BLaER1 (cell line): ENCODE data around the gene PDGFC.

Experiments used
- H3K27ac ChIP-seq: shearing (Covaris generic); formaldehyde crosslinking; 2 replicates; pipeline ENCODE4 v1.8.1; 2022
- H3K27me3 ChIP-seq: shearing (Covaris generic); formaldehyde crosslinking; 2 replicates; pipeline ENCODE4 v1.8.1; 2022
- H3K36me3 ChIP-seq: shearing (Covaris generic); formaldehyde crosslinking; 2 replicates; pipeline ENCODE4 v1.8.1; 2022
- H3K4me1 ChIP-seq: shearing (Covaris generic); formaldehyde crosslinking; 2 replicates; pipeline ENCODE4 v1.8.1; 2022
- H3K4me2 ChIP-seq: shearing (Covaris generic); formaldehyde crosslinking; 2 replicates; pipeline ENCODE4 v1.8.1; 2022
- H3K4me3 ChIP-seq: shearing (Covaris generic); formaldehyde crosslinking; 2 replicates; pipeline ENCODE4 v1.8.1; 2022
- H3K9ac ChIP-seq: shearing (Covaris generic); formaldehyde crosslinking; 2 replicates; pipeline ENCODE4 v1.8.1; 2022
- H3K9me3 ChIP-seq: shearing (Covaris generic); formaldehyde crosslinking; 2 replicates; pipeline ENCODE4 v1.8.1; 2022
- H4K20me1 ChIP-seq: shearing (Covaris generic); formaldehyde crosslinking; 2 replicates; pipeline ENCODE4 v1.8.1; 2022
- Cebpa-rat ChIP-seq: shearing (Covaris generic); IDR thresholded peaks from 2 replicates; pipeline ENCODE4 v1.8.1; 2022

The PDGFC gene

GRCh38 chr4:156962528-156962974, 9.0 kb downstream of the PDGFC start:
- Histone ChIP-seq H3K27me3 (no peaks in the 10 kb centered on the region), H3K4me3 (no peak overlapping the region), H3K4me1 (no peaks in the 10 kb centered on the region), H4K20me1 (no peaks in the 10 kb centered on the region), H3K9me3 (no peaks in the 10 kb centered on the region), H3K4me2 (no peak overlapping the region), H3K36me3 (no peaks in the 10 kb centered on the region), H3K27ac (no peak overlapping the region), H3K9ac (no peak overlapping the region)
- no peak for TF ChIP-seq Cebpa-rat

- H3K4me1 ChIP-seq: no peaks in the 10 kb centered on the region
- no peaks in the 10 kb centered on the region for H4K20me1 ChIP-seq
- no peak overlapping the region for H3K4me2 ChIP-seq
These were observed 9.6 kb downstream of the PDGFC start for GRCh38 chr4:156962058-156962358.

DNA sequence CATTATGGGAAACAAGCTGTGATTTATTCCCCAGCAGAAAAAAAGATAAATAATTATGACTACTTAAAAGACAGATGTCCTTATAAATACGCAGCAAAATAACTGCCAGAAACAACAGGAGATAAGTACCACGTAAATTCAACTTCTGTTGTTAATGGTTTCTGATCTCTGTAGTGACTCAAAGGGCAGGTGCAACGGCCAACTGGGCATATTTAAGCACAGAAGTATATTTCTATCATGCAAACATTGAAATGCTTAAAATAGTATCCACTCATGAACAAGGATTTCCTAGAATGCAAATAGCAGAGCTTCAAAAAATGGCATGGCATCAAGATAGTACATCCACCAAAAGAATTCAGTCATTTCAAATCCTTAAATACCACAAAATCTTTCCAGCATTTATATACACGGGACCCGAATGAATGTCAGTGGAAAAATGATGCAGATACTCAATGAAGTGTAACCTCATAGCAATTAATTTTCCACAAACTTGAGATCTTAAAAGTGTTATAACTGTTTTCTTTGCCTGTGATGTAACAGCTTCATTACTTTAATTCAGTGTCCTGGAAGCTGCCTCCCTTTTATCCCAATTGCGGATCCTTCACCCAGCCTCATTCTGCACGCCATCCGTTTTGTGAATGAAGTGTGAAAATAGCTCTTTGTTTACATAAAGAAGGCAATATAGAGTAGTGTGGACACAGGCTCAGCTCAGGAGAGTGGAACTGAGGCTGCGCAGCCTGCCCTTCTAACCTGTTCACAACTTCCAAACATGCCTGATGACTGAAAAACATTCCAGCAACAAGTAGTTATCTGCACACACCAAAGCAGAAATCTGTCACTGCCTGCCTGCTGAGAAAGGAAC, 10.2 kb downstream of the PDGFC start:
- H3K27me3 ChIP-seq: no peaks in the 10 kb centered on the region
- no peak for TF ChIP-seq Cebpa-rat
- no peak overlapping the region for H3K9ac ChIP-seq
- H3K4me3 ChIP-seq: no peak overlapping the region
- H3K4me2 ChIP-seq: no peak overlapping the region
- H3K4me1 ChIP-seq: no peaks in the 10 kb centered on the region
- H3K9me3 ChIP-seq: no peaks in the 10 kb centered on the region
- H4K20me1 ChIP-seq: no peaks in the 10 kb centered on the region
- no peaks in the 10 kb centered on the region for H3K36me3 ChIP-seq
- H3K27ac ChIP-seq: no peak overlapping the region

More at GRCh38 chr4:156962058-156962358, 9.6 kb downstream of the PDGFC start:
- H3K27ac ChIP-seq: no peak overlapping the region
- no peaks in the 10 kb centered on the region for H3K9me3 ChIP-seq
- H3K9ac ChIP-seq: no peak overlapping the region
- H3K4me3 ChIP-seq: no peak overlapping the region
- H3K36me3 ChIP-seq: no peaks in the 10 kb centered on the region
- TF ChIP-seq Cebpa-rat: no peak
- no peaks in the 10 kb centered on the region for H3K27me3 ChIP-seq

DNA sequence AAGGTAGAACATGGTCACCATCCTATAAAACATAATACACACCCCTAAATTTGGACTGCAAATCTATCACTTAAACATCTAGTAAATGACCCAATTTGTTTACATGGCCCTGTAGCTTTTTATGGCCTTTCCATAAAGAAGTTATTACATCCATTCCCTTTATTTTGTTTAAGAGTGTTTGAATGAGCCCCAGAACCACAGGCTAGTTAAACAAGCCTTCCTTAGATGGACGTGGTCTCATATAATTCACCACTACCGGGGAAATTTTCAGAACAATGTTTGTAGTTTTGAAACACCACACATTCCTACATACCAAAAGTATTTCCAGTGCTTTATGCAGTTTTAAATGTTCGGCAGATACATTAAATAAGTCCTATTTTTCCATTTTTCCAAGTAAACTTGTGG, 12.3 kb downstream of the PDGFC start:
- no peak overlapping the region for H3K9ac ChIP-seq
- H3K36me3 ChIP-seq: no peaks in the 10 kb centered on the region
- no peak for TF ChIP-seq Cebpa-rat
- no peaks in the 10 kb centered on the region for H3K4me1 ChIP-seq
- no peak overlapping the region for H3K27ac ChIP-seq
- H3K9me3 ChIP-seq: no peaks in the 10 kb centered on the region
- H3K4me2 ChIP-seq: no peak overlapping the region
- H3K27me3 ChIP-seq: no peaks in the 10 kb centered on the region
- no peaks in the 10 kb centered on the region for H4K20me1 ChIP-seq
- H3K4me3 ChIP-seq: no peak overlapping the region

DNA sequence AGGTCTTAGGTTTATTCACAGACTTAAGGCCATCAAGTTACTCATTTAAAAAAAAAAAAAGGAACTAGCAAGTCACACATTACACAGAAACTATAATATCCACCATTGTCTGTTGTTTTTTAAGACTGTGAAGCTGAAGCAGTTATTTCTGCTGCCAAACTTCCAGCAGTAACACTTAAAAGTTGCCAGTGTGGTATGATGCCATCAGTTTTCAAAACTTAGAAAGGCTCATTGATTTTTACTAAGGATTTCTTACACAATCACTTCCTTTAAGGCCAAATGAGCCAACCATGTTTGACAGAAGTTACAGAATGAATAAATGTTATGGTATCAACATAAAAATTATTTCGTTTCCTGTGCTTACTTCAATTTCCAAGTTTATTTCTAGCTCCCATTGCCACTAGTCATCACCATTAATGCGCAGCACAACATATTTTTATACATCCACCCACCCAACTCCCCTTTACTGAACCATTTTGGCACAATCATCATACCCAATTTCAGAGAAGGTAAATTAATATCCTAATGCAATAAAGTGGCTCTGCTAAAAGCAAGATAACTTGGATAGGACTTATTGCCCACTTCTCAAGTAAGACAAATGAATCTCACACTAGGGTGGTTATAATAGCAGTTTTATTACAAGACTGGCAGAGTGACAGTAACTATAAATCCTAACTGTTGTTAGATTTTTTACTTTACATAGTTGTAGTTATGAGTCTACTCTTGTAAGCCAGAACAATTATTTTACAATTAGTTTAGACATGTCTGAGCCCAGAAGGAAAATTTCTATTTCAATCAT, 13.1 kb downstream of the PDGFC start:
- Histone ChIP-seq H3K9ac (no peak overlapping the region), H3K27ac (no peak overlapping the region), H3K4me3 (no peak overlapping the region), H4K20me1 (no peaks in the 10 kb centered on the region), H3K9me3 (no peaks in the 10 kb centered on the region), H3K4me1 (no peaks in the 10 kb centered on the region), H3K36me3 (no peaks in the 10 kb centered on the region), H3K27me3 (no peaks in the 10 kb centered on the region), H3K4me2 (no peak overlapping the region)
- TF ChIP-seq Cebpa-rat: no peak

DNA sequence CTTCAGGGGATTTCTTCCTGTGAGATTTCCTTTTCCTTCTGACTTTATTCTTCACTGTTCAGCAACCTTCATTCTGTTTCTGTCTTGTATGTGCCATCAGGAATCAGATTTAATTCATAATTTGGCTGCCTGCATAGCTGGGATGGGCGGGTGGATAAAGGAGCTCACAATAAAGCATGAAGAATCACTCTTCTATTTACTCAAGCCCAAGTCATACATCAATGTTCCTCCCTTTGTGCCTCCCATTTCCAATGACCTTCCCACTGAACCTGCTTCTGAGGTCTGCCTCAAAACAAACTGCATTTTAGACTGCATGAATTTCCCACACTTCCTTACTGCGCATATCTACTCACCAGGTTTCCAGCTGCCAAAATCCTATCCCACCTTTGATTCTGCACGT, 14.0 kb downstream of the PDGFC start:
- Histone ChIP-seq H4K20me1 (no peaks in the 10 kb centered on the region), H3K9me3 (no peaks in the 10 kb centered on the region), H3K4me1 (no peaks in the 10 kb centered on the region), H3K36me3 (no peaks in the 10 kb centered on the region), H3K9ac (no peak overlapping the region), H3K27ac (no peak overlapping the region), H3K27me3 (no peaks in the 10 kb centered on the region), H3K4me3 (no peak overlapping the region), H3K4me2 (no peak overlapping the region)
- no peak for TF ChIP-seq Cebpa-rat

GRCh38 chr4:156956826-156957368, 14.7 kb downstream of the PDGFC start:
- H3K4me2 ChIP-seq: no peak overlapping the region
- H3K27me3 ChIP-seq: no peaks in the 10 kb centered on the region
- H3K36me3 ChIP-seq: no peaks in the 10 kb centered on the region
- H4K20me1 ChIP-seq: no peaks in the 10 kb centered on the region
- no peak for TF ChIP-seq Cebpa-rat
- H3K4me1 ChIP-seq: no peaks in the 10 kb centered on the region
- no peak overlapping the region for H3K9ac ChIP-seq
- no peaks in the 10 kb centered on the region for H3K9me3 ChIP-seq
- no peak overlapping the region for H3K27ac ChIP-seq
- no peak overlapping the region for H3K4me3 ChIP-seq

DNA sequence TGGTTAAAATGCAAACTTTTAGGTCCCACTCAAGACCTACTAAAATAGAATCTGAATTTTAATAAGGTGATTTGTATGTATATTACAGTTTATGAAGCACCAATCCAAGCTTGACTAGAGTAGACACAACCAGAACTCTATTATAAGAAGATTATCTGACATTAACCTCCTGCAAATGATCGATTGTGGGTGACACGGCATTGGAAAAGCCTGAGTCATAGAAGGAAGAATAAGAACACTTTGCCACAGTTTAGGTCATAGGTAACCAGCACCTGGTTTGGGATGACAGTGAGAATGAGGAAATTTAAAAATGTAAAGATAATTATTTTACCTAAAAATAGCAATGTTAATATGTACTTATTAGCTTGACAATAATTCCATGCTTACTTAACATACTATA, 15.2 kb downstream of the PDGFC start:
- TF ChIP-seq Cebpa-rat: no peak
- Histone ChIP-seq H3K36me3 (no peaks in the 10 kb centered on the region), H4K20me1 (no peaks in the 10 kb centered on the region), H3K4me3 (no peak overlapping the region), H3K27me3 (no peaks in the 10 kb centered on the region), H3K4me1 (no peaks in the 10 kb centered on the region), H3K9me3 (no peaks in the 10 kb centered on the region), H3K27ac (no peak overlapping the region), H3K9ac (no peak overlapping the region), H3K4me2 (no peak overlapping the region)

- no peak for TF ChIP-seq Cebpa-rat
- Histone ChIP-seq H3K9me3 (no peaks in the 10 kb centered on the region), H3K36me3 (no peaks in the 10 kb centered on the region), H4K20me1 (no peaks in the 10 kb centered on the region), H3K4me1 (no peaks in the 10 kb centered on the region), H3K9ac (no peak overlapping the region), H3K27ac (no peak overlapping the region), H3K4me3 (no peak overlapping the region), H3K27me3 (no peaks in the 10 kb centered on the region), H3K4me2 (no peak overlapping the region)
These were observed 17.0 kb downstream of the PDGFC start for GRCh38 chr4:156954587-156954986.

- no peak overlapping the region for H3K27ac ChIP-seq
- H3K4me1 ChIP-seq: no peaks in the 10 kb centered on the region
- H4K20me1 ChIP-seq: no peaks in the 10 kb centered on the region
- no peaks in the 10 kb centered on the region for H3K9me3 ChIP-seq
- H3K4me2 ChIP-seq: no peak overlapping the region
- H3K36me3 ChIP-seq: no peaks in the 10 kb centered on the region
- H3K4me3 ChIP-seq: no peak overlapping the region
- TF ChIP-seq Cebpa-rat: no peak
- H3K27me3 ChIP-seq: no peaks in the 10 kb centered on the region
- H3K9ac ChIP-seq: no peak overlapping the region
These were observed 17.6 kb downstream of the PDGFC start for GRCh38 chr4:156953951-156954350.
